Stimulated activated CD4-positive, alpha-beta T cell treated with anti-CD3 and anti-CD28 coated beads, TNF-alpha, amount 100 ng/mL, for 48 hours (primary cell): ENCODE results near the gene POU2F3.

Source experiments
- DNase-seq, 3 donors: peaks; one replicate each; pipeline ENCODE4 v3.0.0-alpha.2; 2020; ENCODE audit warnings: low read depth in 3 of 3

Gene POU2F3

DNA sequence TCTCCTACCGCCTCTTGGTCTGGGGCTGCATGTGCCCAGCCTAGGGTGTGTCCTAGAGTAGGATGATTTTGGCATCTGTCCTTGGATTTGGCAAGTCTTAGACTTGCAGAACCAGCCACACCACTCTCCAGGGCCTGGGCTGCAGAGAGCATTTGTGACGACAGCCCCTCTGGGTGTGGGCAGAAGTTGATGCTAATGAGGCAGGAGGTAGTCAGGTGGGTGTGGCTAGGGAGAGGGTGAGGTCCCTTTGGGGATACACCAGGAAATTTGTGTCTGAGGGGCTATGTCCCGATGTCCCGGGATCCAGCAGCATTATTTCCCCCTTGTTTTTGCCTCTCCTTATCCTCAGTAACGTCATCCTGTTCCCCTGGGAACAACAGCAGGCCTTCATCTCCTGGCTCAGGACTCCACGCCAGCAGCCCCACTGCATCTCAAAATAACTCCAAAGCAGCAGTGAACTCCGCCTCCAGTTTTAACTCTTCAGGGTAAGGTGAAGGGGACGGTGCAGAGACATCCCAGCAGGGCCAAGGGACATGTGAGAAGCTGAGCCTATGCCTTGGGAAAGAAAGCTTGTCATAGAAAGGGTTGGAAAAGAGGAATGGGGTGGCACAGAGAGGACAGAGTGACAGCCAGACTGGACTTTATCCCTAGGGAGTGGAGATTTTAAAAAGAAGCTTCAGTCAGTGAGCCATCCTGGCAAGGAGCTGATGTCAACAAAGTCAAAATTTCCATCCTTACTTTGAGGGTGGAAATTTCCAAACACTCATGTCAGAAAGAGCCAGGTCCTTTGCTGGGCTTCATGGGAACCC is 77.1 kb downstream of the POU2F3 start:
- no peak for DNase-seq

DNA sequence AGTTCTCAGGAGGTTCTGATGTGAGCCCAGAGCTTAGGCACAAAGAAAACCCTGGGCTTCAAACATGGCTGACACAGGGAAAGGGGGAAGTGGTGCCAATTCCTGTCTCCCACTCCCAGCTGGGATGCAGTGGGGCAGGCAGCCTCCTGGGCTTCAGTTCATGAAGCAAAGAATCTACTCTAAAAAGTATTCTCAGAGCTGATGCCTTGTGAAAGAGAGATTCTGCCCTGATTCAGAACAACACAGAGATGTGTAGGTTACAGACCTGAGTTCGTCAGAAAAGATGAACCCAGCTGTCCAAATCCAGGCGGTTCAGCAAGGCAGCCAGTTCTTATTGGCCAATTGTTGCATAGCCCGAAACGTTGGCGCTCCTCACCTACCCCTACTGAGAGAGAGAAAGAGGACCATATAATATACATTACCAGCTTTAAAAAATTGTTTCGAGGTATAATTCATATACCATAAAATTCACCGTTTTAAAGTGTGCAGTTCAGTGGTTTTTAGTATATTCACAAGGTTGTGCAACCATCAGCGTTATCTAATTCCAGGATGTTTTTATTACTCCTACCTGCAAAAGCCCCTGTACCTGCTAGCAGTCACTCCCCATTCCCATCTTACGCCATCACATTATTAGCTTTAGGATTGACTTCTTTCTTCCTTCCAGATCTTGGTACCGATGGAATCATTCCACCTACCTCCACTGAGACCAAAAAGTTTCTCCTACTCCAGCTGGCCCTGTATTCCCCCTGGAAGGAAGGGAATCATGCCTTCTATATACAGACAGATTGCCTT is 77.9 kb downstream of the POU2F3 start:
- DNase-seq: no peak

DNA sequence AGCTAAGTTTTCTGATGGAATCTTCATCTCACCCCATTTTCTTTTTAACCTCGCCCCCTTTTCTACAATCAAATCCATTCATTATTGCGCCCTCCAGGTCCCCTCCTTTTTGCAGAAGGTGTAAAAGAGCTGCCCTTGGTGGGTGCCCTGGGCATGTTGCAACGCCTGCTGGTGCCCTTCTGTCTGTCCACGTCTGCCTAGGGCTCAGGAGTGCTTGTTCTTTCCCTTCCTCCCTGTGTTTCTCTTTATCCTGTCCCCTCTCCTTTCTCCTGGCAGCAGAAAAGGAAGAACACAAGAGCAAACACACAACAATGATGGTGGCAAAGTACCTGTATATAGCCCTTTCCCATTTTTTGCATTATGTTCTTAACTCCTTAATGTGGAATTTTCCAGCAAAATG is 79.0 kb downstream of the POU2F3 start:
- DNase-seq: no peak

DNA sequence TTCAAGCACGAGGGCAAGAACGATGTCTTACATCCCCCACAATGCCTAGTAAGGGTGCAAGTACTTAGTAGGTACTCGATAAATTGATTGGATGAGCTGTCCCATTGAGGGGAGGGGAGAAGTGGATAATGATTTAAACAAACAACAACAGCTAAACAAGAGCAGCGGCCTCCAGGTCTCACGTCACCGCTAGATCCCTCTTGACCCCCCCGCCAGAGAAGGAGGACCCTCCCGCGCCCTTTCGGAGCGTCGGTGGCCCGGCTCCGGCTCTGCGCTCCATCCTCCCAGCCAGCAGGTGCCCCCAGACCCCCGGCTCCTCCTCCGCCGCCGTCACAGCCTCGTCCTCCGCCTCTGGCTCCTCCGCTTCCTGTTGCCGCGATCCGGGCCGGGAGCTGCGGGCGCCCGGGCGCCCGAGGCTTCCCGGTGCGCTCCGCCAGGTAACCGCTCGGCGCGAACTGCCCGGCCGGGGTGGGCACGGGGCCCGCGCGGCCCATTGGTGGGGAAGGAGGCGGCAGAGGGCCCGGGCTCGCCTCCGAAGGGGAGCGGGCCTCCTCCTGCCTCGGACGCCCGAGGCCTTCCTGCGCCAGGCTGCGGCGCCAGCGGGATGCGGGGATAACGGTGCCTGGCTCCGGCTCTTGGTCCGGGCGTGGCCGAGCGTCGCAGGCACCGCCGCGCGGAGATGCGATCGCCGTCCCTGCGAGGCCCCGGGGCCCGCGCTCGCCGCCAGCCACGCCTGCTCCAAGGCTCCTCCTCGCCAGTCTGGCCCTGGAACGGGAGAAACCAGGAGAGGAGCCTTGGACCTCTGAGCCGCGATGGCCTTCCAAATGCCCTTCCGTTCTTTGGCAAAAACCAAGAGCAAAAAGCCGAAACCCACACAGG is 85.2 kb downstream of the POU2F3 start, which contains the start of gene TLCD5:
TLCD5 (plus strand) TSS at position 368 of the 879 bp plus-strand sequence. CDS start 2,143 bp downstream, outside the sequence.
- peak in 1 of 3 donors; percentile 39 for DNase-seq

DNA sequence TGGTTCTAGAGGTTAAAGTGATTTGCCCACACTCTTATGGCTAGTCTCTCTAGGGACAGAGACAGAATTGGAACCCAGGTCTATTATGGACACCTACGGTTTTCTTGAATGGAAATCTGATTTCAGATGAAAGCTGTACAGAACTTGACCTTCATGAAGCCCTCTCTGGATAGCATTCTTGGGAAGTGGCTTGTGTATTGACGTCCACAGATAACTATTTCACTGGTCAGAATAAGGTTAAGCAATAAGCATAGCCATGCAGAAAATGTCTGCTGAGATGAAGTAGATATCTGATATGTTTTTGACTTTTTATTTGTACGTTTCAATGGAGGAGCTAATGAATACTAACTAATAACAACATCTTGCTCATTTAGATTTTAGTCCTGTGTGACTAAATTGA is 86.3 kb downstream of the POU2F3 start:
- no peak for DNase-seq

DNA sequence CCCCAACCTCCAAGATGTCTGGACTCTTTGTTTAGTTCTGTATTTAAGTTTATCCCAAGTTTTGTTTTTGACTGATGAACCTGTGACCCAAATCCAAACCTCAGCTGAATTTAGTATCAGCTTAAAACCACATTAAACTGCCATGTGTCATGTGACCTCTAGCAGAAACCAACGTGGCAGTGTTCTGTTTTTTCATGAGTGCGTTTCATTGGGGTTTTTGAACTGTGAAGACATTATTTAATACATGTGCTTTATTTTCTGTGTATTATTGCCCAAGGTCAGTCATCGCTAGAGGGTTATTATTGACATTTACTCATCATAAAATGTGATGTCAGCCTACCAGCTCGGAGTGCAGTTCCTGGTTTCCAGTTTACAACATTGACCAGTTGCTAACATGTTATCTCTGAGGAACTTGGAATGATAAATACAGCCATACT is 86.9 kb downstream of the POU2F3 start:
- no peak for DNase-seq

DNA sequence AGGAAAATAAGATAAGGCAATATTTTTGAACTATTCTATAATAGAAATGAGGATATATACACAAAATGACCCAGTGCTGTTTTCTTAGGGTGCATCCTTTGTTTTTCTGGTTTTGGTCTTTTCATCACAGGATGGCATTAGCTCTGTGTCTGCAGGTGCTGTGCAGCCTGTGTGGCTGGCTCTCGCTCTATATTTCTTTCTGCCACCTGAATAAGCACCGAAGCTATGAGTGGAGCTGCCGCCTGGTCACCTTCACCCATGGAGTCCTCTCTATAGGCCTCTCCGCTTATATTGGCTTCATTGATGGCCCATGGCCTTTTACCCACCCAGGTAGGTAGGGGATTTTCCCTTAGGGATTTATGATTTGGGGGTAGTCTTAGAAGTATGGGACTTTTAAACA is 87.4 kb downstream of the POU2F3 start:
- DNase-seq: no peak

DNA sequence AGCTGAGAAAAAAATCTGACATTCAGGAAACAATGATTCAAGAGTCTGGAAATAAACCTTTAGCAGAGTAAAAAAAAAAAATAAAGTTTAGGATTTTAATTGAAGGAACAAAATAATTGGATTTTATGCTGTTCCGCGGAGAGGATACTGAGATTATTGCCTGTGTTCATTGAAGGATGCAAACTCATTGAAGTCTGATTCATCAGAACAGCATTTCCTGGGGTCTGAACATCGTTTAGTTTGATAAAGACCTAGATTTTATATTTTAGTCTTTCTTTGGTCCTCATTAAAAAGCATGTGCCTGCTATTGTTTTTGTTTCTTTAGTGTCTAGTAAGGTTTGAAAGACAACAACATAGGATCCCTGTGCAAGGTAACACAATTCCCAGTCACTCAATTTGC is 89.6 kb downstream of the POU2F3 start:
- DNase-seq: no peak

DNA sequence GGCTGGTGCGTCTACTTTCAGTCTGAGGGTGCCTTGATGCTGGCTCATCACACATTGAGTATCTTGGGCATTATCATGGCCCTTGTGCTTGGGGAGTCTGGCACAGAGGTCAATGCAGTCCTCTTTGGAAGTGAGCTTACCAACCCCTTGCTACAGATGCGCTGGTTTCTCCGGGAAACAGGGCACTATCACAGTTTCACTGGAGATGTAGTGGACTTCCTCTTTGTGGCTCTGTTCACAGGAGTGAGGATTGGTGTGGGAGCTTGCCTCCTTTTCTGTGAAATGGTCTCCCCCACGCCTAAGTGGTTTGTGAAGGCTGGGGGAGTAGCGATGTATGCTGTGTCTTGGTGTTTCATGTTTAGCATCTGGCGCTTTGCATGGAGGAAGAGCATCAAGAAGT is 90.1 kb downstream of the POU2F3 start:
- DNase-seq: no peak

DNA sequence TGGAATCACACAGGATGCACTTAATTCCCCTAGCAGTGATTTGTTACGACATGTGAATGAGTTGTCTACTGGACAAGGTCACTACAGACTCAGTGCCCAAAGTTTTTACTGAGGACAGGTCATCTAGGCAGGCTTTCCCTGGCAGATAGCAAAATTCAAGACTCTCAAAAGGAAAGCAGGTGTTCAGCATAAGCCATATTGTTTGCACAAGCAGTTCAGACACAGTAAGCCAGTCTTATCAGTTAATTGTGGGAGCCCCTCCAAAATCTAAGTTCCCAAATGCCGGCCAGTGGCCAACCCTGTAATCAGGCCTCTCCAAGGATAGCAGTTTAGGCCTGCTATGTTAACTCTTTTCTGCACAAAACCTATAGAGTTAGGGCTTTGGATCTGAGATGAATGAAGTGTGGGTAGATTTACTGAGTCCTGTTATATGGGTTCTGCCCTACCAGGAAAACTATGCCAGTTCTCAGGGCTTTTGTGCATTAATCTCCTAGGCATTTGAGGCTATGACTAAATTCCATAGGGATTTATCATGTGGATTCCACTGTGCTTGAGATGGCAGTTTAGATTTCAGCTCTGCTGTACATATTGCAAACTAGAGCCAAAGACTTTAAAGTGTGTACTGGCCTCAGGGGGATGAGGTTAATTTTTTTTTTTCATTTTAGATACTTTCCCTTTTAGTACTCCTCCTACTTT is 91.5 kb downstream of the POU2F3 start:
- DNase-seq: no peak

DNA sequence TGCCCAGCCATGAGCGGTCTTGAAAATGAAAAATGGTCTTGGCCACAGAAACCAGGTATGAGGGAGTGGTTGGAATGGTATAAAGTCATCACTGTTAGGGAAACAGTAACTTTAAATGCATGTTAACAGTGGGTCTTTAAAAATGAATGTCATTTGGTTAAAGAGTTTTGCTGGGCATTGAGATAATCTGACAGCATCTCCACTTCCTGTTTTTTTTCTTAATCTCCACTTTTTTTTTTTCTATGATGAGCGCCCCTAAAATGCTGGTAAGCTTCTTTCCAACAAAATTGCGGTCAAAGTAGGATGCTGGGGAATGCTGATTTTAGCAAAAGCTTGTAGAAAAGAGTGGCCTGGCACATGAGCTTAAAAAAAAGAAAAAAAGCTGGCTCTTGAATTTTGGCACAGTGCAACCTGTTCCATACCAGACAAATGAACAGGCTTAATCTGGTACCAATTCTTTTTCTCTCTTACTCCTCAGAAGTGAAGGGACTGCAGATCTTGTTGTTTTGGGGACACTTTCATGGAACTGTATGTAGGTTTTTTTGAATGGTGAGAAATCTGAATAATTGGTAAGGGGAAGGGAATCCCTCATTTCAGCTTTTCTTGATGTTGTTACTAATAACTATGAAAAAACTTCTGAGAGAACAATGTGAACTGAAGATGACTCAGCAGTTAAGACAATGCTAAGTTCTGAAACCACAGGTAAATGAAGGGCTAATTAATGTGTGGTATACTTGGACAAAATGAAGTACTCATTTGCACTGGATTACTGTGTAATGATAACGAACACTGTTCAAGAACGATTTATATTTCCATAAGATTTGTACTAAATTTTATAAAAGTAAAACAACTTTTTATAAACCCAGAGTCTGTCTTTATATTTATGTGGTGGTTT is 93.1 kb downstream of the POU2F3 start:
- no peak for DNase-seq

DNA sequence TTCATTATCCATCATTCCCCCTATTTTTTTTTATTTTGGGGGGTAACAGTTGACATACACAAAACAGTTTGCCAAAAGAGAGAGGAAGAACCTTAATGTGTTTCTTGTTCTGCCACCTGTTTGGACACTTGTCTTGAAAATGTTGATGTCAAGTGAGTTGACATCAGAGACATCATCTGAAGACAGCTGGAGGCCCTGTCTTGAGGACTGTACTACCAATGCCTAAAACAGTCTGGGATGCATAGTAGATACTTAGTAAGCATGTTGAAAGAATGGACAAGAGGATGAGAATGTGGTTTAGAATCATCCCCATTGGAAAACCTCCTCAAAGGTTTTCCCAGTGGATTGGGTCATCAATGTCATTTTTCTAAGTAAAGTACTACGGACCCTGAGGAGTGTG is 93.9 kb downstream of the POU2F3 start:
- DNase-seq: no peak

DNA sequence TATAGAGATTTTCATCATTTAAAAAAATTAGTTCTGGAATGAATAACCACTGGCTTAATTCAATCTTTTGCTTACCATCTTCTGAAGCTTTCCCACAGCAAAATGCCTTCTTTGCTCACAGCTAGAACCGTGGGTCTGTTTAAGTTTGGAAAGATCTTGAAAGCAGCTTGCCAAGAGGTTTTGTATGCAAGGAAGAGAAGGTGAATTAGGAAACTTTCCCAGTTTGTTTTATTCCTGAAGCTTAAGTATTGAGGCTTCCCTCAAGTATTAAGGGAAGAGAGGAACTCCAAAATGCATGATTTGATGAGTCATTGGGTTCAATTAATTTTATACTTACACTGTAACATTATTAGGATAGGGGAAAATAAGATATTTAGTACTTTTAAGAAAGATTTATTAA is 94.4 kb downstream of the POU2F3 start:
- DNase-seq: no peak

DNA sequence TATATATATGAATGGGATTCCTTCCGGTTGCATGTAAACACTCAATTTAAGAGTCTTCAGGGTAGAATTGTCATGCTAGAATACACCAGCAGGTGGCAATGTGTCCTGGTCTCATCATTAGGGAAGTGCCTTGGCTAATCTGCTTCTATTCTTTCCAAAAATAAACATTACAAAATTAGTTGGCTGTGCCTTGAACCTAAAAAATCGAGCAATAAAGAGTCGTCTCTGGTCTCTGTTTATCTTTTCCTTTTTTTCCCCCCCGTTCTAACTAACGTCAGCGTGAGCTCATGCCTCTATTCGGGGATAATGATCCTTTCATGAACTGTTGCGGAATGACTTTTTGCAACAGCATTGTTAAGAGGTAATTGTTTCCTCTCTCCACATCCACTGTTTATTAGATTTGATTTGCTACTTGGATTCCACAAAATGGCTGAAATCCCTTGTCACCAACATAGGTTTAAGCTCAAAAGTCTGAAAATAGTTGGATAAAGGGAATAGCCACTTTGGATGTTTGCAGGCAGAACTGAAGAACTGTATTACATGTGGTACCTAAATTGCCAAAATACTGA is 95.0 kb downstream of the POU2F3 start:
- peak in 2 of 3 donors; percentile 34 to 47 for DNase-seq

DNA sequence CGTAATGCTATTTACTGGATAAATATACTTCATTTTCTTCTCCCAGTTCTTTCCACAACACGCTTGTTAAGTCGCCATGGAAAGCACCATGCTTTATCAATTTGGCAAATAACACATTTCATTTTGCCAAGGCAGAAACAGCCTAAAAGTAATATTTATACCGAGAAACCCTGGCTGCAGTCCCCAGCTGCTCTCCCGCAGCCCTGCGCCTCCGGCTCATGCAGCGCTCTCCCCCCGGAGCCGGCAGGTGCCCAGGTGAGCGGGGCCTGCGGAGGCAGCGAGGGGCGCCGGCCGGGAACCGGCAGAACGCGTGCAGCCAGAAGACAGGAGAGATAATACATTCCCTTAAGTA is 95.6 kb downstream of the POU2F3 start:
- peak in 1 of 3 donors; percentile 23 for DNase-seq

DNA sequence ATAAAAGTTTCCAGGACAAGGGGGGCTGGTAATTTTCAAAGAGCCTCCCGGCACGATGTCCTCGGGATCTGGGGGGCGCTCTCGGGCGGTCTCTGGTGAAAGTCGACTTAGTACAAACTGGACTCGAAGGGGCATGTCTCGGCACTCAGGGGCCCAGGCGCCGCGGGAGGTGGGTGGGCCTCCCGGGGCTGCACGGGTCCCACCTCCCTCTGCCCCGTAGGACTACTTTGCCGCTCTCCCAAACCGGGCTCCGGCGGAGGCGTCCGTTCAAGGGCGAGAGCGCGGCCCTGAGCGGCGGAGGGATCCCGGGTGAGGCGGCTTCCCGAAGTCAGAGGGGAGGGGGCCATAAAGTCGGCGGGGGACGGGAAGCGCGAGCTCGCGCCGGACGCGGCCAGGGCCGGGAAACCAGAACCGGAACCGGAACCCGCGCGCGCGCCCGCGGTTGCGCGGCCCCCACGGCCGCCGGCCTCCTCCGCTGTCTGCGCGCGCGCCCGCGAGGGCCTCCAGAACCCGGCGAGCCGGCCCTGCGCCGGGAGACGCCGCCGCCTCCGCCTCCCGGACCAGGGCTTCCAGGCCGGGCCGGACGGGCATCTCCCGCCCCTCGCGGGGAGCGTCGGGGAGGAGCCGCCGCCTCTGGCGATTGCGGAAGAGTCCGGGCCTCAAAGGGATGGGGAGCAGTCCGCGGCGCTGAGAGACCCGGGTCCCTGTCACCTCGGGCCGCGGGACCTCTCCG is 96.1 kb downstream of the POU2F3 start, which contains the start of gene ARHGEF12:
ARHGEF12 (plus strand) TSS at position 506 of the 733 bp plus-strand sequence. CDS start 831 bp downstream, outside the sequence.
- peak; percentile 62 to 75 (median 75) for DNase-seq

DNA sequence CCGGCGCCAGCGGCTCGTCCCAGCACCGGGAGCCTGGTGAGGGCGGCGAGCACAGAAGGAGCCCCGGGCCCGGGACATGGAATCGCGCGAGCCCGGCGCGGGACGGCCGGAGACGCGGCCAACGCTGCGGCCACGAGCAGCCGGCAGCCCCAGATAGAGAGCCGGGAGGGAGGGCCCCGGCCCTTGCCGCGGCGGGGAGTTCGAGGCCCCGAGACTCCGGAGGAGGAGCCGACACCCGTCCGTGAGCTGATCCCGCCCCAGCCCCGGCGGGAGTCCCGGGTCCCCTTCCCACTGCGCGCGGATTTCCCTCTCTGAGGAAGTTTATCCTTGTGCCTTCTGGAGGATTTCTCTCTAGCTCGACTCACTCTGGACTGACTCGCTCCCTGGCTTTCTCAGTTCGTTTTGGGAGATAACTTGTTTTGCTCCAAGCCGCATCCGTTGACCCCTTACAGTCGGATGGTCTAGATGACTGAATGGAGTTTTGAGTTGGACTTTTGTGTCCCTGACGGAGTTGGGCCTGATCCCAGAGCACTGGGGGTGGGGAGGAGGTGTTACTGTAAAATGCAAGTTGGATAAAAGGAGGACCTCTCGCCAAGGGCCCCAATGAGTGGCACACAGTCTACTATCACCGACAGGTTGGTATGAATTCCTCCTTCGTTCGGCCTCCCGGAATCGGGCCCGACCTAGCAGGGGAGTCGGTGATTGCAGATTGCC is 96.9 kb downstream of the POU2F3 start:
- DNase-seq: no peak

DNA sequence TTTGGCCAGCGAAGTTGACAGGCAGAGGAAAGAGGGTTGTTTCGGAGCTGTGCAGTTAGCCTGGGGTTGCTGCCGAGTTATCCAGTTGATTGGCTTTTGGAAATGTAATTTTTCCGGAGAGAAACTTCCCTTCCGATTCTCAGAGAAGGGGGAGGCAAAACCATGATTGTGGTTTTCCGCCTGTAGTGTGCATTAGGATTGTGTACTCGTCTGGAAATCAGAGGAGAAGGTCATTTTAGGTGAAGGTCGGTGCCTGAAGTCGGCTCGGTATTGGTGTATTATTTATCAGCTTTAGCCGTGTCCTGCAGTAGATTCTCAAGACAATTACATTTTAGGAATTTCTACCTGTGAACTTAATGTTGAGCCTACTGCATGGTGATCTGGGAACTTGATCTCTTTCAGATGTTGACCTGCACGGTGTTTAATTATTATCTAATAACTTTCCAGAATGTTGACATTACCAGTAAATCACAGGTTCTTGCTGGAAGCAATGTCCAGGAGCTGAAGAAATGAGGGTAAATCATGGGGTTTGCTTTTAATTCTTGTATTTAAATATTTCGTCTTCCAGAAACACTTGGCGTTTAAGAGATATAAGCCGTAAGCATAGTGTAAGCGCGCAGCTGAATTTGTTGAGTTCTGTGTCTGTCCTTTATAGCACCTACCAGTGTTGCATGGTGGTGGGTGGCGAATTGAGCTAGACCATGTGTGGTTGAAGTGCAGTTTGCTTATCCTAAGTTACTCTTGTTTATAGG is 97.6 kb downstream of the POU2F3 start:
- DNase-seq: no peak
